Activated CD8-positive, alpha-beta memory T cell treated with anti-CD3 and anti-CD28 coated beads, Interleukin-2, amount 10 ng/mL, durations not matched to agents 7 days and 5 days (primary cell): Measurements from ENCODE around the gene CACNG3. TPM values are rescaled to one million over a fixed set of nuclear protein-coding genes. Genes with fewer than 3 reads are reported as not detected.

Source experiments
- ATAC-seq: fragments of 150-1000 bp; cut with Tn5 transposase; one replicate; pipeline ENCODE4 v1.10.0; 2021; ENCODE audit warnings: moderate library complexity
- CTCF ChIA-PET: fragments of 350-600 bp; sonication (Branson Sonifier 250); formaldehyde crosslinking; loops from one replicate; lab custom pipeline; 2021; ENCODE audit warnings: antibody characterized with exemption; lab: Charles Lee
- DNase-seq: peaks from one replicate; pipeline ENCODE4 v3.0.0-alpha.2; 2020
- H3K27ac Mint-ChIP-seq: one replicate; pipeline ENCODE4 v1.8.0; 2021; ENCODE audit warnings: mild to moderate bottlenecking, mixed read lengths
- H3K27me3 Mint-ChIP-seq: one replicate; pipeline ENCODE4 v1.8.0; 2021; ENCODE audit warnings: mixed read lengths
- H3K36me3 Mint-ChIP-seq: one replicate; pipeline ENCODE4 v1.8.0; 2021; ENCODE audit warnings: mild to moderate bottlenecking, mixed read lengths
- H3K4me1 Mint-ChIP-seq: one replicate; pipeline ENCODE4 v1.8.0; 2021; ENCODE audit warnings: mixed read lengths
- H3K4me3 Mint-ChIP-seq: one replicate; pipeline ENCODE4 v1.8.0; 2021; ENCODE audit warnings: mild to moderate bottlenecking, moderate library complexity, mixed read lengths
- H3K9me3 Mint-ChIP-seq: one replicate; pipeline ENCODE4 v1.8.0; 2022; ENCODE audit warnings: low read depth, mixed read lengths
- total RNA-seq, 2 experiments: library from RNA; stranded (reverse); gene quantifications; one replicate each; pipeline ENCODE4 v1.2.3, GENCODE V29; 2021

Gene CACNG3
- total RNA-seq, 2 experiments from 2014 or later, result not detected

GRCh38 chr16:24246911-24247607 is 9.1 kb upstream of the CACNG3 start:
- Mint-ChIP-seq H3K4me3 (no peak overlapping the region), H3K27me3 (peaks cover 48% of the 10 kb centered on the region), H3K4me1 (no peaks in the 10 kb centered on the region), H3K36me3 (no peaks in the 10 kb centered on the region), H3K27ac (no peak overlapping the region), H3K9me3 (no peaks in the 10 kb centered on the region)
- DNase-seq, result no peak
- no peak for ATAC-seq
- CTCF ChIA-PET, result no interaction called here

DNA sequence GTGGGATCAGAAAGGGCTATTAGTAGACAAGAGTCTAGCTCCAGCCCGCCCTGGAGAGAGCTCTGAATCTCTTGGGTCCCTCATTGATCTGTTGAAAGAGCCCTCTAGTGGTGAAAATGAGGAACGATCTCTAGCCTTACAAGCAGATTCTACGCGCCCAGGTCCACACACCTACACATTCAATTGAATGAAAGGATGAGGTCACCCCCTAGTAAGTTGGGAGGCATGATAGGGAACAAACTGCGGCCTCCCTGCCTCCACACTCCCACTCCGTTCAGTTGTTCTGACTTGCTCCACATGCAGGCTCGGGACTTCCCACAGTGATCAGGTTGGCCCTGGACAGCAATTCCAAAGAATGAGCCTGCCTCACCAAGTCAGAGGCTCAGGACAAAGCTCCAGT is 2.9 kb upstream of the CACNG3 start:
- peaks cover 62% of the 10 kb centered on the region for H3K27me3 Mint-ChIP-seq
- no peaks in the 10 kb centered on the region for H3K4me1 Mint-ChIP-seq
- no peak overlapping the region for H3K4me3 Mint-ChIP-seq
- ATAC-seq (peak; percentile 49), DNase-seq (peak; percentile 50)
- H3K9me3 Mint-ChIP-seq, result no peaks in the 10 kb centered on the region
- CTCF ChIA-PET, result interaction anchor here (0.6 to 2.6 kb wide), 28 partner anchors 9 to 526 kb away, joined by 3 to 41 read pairs (median 4); no protein-coding TSS in a partner anchor
- H3K36me3 Mint-ChIP-seq, result no peaks in the 10 kb centered on the region
- H3K27ac Mint-ChIP-seq, result no peak overlapping the region

- no peak overlapping the region for H3K27ac Mint-ChIP-seq
- peaks cover 65% of the 10 kb centered on the region for H3K27me3 Mint-ChIP-seq
- no peaks in the 10 kb centered on the region for H3K36me3 Mint-ChIP-seq
- ATAC-seq, result no peak
- no peak for DNase-seq
- CTCF ChIA-PET, result no interaction called here
- no peaks in the 10 kb centered on the region for H3K9me3 Mint-ChIP-seq
- H3K4me1 Mint-ChIP-seq, result no peaks in the 10 kb centered on the region
- H3K4me3 Mint-ChIP-seq, result no peak overlapping the region
Measured at GRCh38 chr16:24257958-24258357, 1.8 kb downstream of the CACNG3 start.

GRCh38 chr16:24258791-24259190 is 2.7 kb downstream of the CACNG3 start:
- H3K4me1 Mint-ChIP-seq, result no peaks in the 10 kb centered on the region
- H3K27me3 Mint-ChIP-seq, result peaks cover 59% of the 10 kb centered on the region
- no peak overlapping the region for H3K27ac Mint-ChIP-seq
- H3K9me3 Mint-ChIP-seq, result no peaks in the 10 kb centered on the region
- DNase-seq, result no peak
- H3K4me3 Mint-ChIP-seq, result no peak overlapping the region
- no peaks in the 10 kb centered on the region for H3K36me3 Mint-ChIP-seq
- CTCF ChIA-PET, result no interaction called here
- no peak for ATAC-seq

GRCh38 chr16:24262816-24263215 is 6.7 kb downstream of the CACNG3 start:
- no peaks in the 10 kb centered on the region for H3K4me1 Mint-ChIP-seq
- DNase-seq (no peak), ATAC-seq (no peak)
- no peak overlapping the region for H3K4me3 Mint-ChIP-seq
- H3K9me3 Mint-ChIP-seq, result no peaks in the 10 kb centered on the region
- peaks cover 20% of the 10 kb centered on the region for H3K27me3 Mint-ChIP-seq
- no peaks in the 10 kb centered on the region for H3K36me3 Mint-ChIP-seq
- no peak overlapping the region for H3K27ac Mint-ChIP-seq
- CTCF ChIA-PET, result no interaction called here

- Mint-ChIP-seq H3K36me3 (no peaks in the 10 kb centered on the region), H3K4me1 (no peaks in the 10 kb centered on the region), H3K9me3 (no peaks in the 10 kb centered on the region), H3K4me3 (no peak overlapping the region), H3K27ac (no peak overlapping the region), H3K27me3 (peaks cover 48% of the 10 kb centered on the region)
- CTCF ChIA-PET, result no interaction called here
- no peak for DNase-seq
- no peak for ATAC-seq
Measured at GRCh38 chr16:24270721-24271442, 14.7 kb downstream of the CACNG3 start.

DNA sequence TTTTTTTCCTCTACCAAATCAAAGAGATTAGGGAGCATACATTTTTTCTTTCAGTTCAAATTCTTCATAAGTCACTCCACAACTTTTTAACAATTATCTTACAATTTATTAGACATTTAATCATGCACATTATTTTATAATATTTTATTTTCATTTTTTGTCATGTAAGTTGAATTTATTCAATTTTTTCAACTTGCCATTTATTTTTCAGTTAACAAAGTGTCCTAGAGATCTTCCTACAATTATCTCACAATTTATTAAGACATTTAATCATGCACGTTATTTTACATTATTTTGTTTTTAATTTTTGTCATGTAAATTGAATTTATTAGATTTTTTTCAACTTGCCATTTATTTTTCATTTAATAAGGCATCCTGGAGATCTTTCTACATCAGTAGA is 16.2 kb downstream of the CACNG3 start:
- H3K9me3 Mint-ChIP-seq, result no peaks in the 10 kb centered on the region
- H3K4me1 Mint-ChIP-seq, result no peaks in the 10 kb centered on the region
- CTCF ChIA-PET, result interaction anchor here (1.6 kb wide), 1 partner anchor 20 kb away, joined by 4 read pairs; no protein-coding TSS in a partner anchor
- no peak for DNase-seq
- H3K36me3 Mint-ChIP-seq, result no peaks in the 10 kb centered on the region
- peaks cover 57% of the 10 kb centered on the region for H3K27me3 Mint-ChIP-seq
- no peak overlapping the region for H3K4me3 Mint-ChIP-seq
- no peak overlapping the region for H3K27ac Mint-ChIP-seq
- no peak for ATAC-seq

GRCh38 chr16:24273508-24274182 is 17.5 kb downstream of the CACNG3 start:
- CTCF ChIA-PET, result interaction anchor here (1.6 kb wide), 1 partner anchor 21 kb away, joined by 4 read pairs; no protein-coding TSS in a partner anchor

GRCh38 chr16:24275413-24275812 is 19.3 kb downstream of the CACNG3 start:
- CTCF ChIA-PET, result no interaction called here
- H3K36me3 Mint-ChIP-seq, result no peaks in the 10 kb centered on the region
- no peak for ATAC-seq
- H3K4me3 Mint-ChIP-seq, result no peak overlapping the region
- H3K27ac Mint-ChIP-seq, result no peak overlapping the region
- peaks cover 45% of the 10 kb centered on the region for H3K27me3 Mint-ChIP-seq
- H3K4me1 Mint-ChIP-seq, result no peaks in the 10 kb centered on the region
- no peaks in the 10 kb centered on the region for H3K9me3 Mint-ChIP-seq
- no peak for DNase-seq

More at GRCh38 chr16:24273508-24274182, 17.5 kb downstream of the CACNG3 start:
- H3K4me3 Mint-ChIP-seq, result no peak overlapping the region
- H3K4me1 Mint-ChIP-seq, result no peaks in the 10 kb centered on the region
- no peak overlapping the region for H3K27ac Mint-ChIP-seq
- peaks cover 59% of the 10 kb centered on the region for H3K27me3 Mint-ChIP-seq
- H3K9me3 Mint-ChIP-seq, result no peaks in the 10 kb centered on the region
- no peak for ATAC-seq
- DNase-seq, result no peak
- no peaks in the 10 kb centered on the region for H3K36me3 Mint-ChIP-seq

- Mint-ChIP-seq H3K4me3 (no peak overlapping the region), H3K9me3 (no peaks in the 10 kb centered on the region), H3K36me3 (no peaks in the 10 kb centered on the region), H3K27me3 (peaks cover 35% of the 10 kb centered on the region), H3K27ac (no peak overlapping the region), H3K4me1 (no peaks in the 10 kb centered on the region)
- DNase-seq (no peak), ATAC-seq (no peak)
- CTCF ChIA-PET, result no interaction called here
Measured at GRCh38 chr16:24279982-24280515, 23.9 kb downstream of the CACNG3 start.

DNA sequence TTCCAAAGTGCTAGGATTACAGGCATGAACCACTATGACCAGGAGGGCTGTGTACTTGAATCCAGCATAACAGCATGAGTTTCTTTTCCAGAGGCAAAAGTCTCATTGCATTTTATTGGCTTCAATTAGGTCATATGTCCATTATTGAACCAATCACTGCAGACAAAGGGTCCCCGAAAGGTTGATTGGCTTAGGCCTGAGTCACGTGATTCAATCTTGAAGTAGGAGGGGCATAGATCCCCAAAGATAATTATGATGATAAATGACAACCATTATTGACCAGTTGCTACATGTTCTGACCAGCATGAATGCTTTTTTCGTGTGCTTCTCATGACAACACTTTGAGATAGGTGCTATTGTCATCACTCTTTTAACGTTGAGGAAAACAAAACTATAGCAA is 25.3 kb downstream of the CACNG3 start:
- Mint-ChIP-seq H3K27me3 (peaks cover 32% of the 10 kb centered on the region), H3K36me3 (no peaks in the 10 kb centered on the region), H3K4me1 (no peaks in the 10 kb centered on the region), H3K27ac (no peak overlapping the region), H3K9me3 (no peaks in the 10 kb centered on the region), H3K4me3 (no peak overlapping the region)
- CTCF ChIA-PET, result no interaction called here
- ATAC-seq, result no peak
- no peak for DNase-seq

DNA sequence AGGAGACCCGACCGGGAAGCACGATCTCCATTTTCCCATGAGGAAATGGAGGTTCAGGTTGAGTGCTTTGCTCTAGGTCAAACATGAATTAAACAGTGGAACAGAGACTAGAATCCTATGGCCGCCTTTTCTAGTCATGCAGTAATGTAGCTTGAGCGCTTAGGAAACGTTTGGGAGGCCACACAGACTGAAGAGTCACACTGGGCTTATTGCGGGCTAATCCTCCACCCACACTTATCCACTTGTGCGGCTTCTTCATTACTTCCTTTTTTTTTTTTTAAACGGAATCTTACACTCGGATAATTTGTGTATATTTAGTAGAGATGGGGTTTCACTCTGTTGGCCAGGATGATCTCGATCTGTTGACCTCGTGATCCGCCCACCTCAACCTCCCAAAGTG is 26.0 kb downstream of the CACNG3 start:
- Mint-ChIP-seq H3K4me1 (no peaks in the 10 kb centered on the region), H3K27me3 (peaks cover 26% of the 10 kb centered on the region), H3K36me3 (no peaks in the 10 kb centered on the region), H3K27ac (no peak overlapping the region), H3K4me3 (no peak overlapping the region), H3K9me3 (no peaks in the 10 kb centered on the region)
- ATAC-seq (no peak), DNase-seq (no peak)
- CTCF ChIA-PET, result no interaction called here

DNA sequence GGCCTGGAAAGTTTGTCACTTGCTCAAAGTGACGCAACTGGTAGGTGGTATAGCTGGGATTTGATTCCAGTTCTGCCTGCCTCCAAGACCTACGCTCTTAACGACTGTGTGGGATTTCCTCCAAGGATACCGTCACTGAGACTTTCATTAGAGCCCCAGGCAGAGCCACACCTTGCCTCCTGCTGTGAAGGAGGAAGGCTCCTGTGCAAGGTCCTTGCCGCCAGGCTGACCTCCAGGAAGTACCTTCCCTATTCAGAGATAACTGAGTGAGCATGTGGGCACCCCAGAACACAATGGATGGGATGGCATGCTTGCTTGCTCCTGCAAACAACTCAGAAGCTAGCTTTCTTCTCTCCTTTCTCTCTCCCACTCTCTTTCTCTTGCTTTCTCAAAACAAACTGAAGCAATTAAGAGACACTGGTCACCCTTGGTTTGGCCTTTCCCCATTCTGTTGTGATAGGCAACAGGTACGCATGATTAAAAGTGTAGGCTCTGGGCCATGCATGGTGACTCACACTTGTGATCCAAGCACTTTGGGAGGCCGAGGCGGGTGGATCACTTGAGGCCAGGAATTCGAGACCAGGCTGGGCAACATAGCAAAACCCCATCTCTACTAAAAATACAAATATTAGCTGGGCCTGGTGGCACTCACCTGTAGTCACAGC is 30.7 kb downstream of the CACNG3 start:
- Mint-ChIP-seq H3K4me3 (no peak overlapping the region), H3K36me3 (no peaks in the 10 kb centered on the region), H3K4me1 (no peaks in the 10 kb centered on the region), H3K27ac (no peak overlapping the region), H3K9me3 (no peaks in the 10 kb centered on the region), H3K27me3 (peaks cover 38% of the 10 kb centered on the region)
- ATAC-seq (no peak), DNase-seq (no peak)
- CTCF ChIA-PET, result no interaction called here
